DMS153 treated with DMSO at 0.1 percent for 48 hours (cell line): ENCODE measurements around the gene NDUFA11.
A peak's percentile ranks its signal among the peaks of the same experiment; 100 is the strongest.
"Not testable (repeated sequence)": the region's sequence is repeated elsewhere in the genome, so short reads cannot be mapped to it uniquely, and the experiment has no call there.

Experiments
- DNase-seq: peaks from one replicate; lab custom pipeline; 2025; ENCODE audit not compliant: unreplicated experiment; lab: John Stamatoyannopoulos, UW

Gene NDUFA11

GRCh38 chr19:5891572-5891937, 12.0 kb downstream of the NDUFA11 start:
- DNase-seq = no peak

DNA sequence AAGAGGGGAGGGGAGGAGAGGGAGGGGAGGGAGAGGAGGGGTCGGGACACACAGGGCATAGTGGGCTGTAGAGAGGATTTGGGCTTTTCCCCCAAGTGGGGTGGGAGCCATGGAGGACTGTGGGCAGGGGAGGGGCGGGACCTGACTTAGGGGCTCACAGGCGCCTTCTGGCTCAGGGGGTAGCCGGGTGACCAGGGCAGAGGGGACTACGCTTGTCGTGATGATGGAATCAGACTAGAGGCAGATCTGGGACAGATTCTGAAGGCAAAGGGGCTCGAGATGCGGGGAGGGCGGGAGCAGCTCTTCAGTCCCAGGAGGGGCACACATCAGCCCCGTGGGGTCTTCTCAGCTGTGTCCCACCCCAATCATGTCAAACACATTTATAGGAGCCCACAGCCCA, 13.5 kb downstream of the NDUFA11 start:
- DNase-seq = no peak

- DNase-seq = no peak
These were observed 14.2 kb downstream of the NDUFA11 start for GRCh38 chr19:5889288-5889971.

DNA sequence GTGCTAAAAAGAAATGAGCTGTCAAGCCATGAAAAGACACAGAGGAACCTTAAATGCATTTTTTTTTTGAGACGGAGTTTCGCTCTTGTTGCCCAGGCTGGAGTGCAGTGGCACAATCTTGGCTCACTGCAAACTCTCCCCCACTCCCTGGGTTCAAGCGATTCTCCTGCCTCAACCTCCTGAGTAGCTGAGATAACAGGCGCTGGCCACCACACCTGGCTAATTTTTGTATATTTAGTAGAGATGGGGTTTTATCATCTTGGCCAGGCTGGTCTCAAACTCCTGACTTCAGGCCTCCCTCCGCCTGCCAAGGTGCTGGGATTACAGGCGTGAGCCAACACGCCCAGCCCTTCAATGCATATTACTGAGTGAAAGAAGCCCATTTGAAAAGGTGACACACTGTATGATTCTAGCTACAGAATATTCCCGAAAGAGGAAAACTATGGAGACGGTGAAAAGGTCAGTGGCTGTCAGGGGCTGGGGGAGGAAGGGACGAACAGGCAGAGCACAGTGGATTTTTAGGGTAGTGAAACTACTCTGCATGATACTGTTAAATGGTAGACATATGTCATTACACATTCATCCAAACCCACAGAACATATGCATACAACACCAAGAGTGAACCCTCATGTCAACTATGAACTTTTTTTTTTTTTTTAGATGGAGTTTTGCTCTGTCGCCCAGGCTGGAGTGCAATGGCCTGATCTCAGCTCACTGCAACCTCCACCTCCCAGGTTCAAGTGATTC, 19.4 kb downstream of the NDUFA11 start:
- not testable (repeated sequence) for DNase-seq

GRCh38 chr19:5883157-5883873, 20.3 kb downstream of the NDUFA11 start:
- DNase-seq = not testable (repeated sequence)

DNA sequence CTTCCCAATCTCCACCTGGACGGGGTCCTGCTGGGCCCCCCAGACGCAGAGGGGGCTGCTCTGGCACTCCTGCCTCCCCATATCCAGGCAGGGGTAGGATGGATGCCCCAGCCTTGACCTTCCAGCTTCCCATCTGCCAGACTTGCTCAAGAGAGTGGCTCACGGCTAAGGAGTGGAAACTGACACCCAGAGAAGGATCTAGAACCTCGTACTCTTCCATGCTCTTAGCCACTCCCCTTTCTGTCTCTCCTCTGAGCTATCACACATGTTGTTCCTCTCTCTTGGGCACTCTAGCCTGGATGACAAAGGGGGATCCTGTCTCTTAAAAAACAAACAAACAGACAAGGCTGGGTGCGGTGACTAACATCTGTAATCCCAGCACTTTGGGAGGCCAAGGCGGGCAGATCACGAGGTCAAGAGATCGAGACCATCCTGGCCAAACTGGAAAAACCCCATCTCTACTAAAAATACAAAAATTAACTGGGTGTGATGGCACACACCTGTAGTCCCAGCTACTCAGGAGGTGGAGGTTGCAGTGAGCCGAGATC, 21.1 kb downstream of the NDUFA11 start:
- DNase-seq = no peak

- DNase-seq = peak; percentile 11
These were observed 21.9 kb downstream of the NDUFA11 start for GRCh38 chr19:5881543-5882299.

GRCh38 chr19:5880604-5881078, 22.9 kb downstream of the NDUFA11 start:
- DNase-seq = no peak

DNA sequence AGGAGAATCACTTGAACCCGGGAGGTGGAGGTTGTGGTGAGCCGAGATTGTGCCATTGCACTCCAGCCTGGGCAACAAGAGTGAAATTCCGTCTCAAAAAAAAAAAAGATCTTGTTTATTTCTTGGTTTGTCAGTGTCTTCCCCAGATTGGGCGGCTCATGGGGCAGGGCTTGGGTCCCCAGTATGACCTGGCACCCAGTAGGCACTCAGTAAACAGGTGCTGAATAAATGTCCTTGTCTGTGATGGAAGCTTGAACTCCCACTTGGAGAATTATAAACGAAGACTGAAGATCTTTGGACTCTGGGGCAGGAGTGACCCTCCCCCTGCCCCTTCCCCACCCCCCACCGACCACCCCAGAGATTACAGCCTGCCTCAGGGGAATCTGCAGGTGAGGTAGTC, 23.4 kb downstream of the NDUFA11 start:
- DNase-seq = no peak

DNA sequence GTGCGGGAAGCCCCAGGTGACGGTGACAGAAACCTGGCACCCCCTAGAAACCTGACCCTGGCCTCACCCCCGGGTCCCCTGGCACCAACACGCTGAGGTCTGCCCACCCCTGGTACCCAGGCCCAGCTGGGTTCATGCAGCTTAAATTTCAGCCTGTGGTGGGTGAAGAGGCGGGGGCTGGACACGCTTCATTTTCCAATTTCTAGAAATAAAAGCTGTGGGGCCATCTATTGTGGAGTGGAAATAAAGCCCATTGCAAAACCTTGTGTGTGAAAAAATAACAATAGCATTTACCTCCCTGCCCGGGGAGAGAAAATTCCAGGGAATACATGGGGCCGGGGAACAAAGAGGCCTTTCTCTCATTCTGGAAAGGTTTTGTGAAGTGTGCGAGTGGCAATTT, 25.7 kb downstream of the NDUFA11 start:
- DNase-seq = no peak

DNA sequence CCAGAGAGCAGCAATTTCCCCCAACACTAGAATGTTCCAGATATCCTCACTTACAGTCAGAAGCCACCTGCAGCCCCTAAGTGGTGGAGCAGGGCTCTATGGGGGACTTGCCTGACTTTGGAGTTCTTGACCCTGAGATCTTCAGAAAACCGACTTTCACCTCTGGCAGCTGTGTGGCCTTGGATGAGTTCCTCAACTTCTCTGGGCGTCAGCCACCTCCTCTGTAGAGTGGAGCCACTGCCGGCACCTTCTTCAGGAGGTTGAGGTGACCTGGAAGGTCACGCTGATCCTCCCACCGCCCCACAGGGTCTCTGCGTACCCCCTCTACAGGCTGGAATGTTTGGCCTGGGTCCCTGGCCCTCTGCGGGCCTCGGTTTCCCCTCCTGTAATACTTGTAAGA, 26.2 kb downstream of the NDUFA11 start:
- no peak for DNase-seq

- not testable (repeated sequence) for DNase-seq
These were observed 29.1 kb downstream of the NDUFA11 start for GRCh38 chr19:5874496-5874895.

- no peak for DNase-seq
These were observed 29.9 kb downstream of the NDUFA11 start for GRCh38 chr19:5873617-5874199.

DNA sequence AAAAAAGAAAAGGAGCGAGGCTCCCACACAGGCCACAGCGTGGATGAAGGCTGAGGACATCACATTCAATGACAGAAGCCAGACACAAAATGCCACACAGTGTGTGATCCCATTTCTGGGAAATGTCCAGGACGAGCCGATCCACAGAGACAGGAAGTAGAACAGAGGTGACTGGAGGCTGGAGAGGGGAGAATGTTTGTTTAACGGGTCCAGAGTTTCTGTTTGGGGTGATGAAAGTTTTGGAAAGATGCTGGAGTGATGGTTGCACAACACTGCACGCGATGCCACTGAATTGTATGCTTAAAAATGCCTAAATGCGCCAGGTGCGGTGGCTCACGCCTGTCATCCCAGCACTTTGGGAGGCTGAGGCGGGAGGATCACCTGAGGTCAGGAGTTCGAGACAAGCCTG, 32.6 kb downstream of the NDUFA11 start:
- DNase-seq = no peak

DNA sequence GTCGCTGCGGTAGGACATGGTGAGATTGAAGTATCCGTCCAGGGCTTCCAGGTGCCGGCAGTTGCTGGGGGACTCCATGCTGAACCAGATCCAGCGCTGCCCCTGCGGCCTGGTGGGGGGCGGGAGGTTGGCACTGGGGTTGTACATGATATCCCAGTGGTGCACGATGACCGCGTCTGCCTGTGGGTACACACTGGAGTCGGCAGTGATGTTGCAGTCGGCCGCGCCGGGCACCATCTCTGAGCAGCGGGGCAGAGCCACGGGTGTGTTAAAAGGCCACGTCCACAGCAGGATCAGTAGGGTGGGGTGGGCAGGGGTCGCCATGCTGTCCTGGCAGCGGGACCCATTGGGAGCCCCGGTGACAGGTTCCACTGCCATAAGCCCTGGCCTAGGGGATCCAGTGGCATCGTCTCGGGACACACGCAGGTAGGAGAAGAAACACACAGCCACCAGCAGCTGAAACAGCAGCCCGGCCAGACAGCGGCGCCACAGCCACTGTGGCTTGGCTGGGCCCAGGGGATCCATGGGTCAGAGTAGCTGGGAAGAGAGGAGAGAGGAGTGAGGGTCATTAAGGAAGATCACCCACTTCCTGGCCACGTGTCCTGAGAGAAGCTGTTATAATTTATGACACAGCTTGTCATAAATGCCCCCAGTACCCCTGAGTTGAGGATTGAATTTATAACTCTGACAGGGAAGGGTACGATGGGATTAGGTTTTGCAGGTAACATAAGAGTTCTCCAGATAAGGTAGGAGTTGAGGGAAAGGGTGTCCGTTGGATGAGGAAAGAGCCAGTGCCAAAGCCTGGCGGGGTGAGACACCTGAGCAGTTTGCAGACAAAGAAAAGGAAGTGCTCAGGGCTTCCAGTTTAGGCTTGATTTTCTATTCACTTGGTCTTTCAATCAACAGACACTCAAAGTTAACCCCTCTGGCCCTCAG, 36.1 kb downstream of the NDUFA11 start:
- DNase-seq = no peak

DNA sequence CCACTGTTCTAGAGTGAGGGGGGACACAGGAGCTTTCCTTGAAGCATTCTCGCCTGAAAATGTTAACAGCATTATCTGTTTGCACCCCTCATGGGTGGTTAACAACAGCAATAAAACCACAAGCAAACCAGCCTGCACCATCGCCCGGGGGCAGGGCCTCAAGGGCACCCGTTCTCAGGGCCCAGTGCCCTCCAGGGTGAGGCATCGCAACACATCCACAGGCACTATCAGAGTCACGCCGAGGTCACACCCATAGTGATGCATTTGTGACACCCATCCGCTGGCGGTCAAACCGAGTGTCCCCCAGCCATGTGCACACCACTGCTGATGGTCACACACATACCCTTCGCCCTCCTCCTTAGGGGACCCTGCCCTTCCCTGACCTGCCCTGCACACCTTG, 37.8 kb downstream of the NDUFA11 start:
- no peak for DNase-seq

- no peak for DNase-seq
These were observed 38.7 kb downstream of the NDUFA11 start for GRCh38 chr19:5864725-5865486.

DNA sequence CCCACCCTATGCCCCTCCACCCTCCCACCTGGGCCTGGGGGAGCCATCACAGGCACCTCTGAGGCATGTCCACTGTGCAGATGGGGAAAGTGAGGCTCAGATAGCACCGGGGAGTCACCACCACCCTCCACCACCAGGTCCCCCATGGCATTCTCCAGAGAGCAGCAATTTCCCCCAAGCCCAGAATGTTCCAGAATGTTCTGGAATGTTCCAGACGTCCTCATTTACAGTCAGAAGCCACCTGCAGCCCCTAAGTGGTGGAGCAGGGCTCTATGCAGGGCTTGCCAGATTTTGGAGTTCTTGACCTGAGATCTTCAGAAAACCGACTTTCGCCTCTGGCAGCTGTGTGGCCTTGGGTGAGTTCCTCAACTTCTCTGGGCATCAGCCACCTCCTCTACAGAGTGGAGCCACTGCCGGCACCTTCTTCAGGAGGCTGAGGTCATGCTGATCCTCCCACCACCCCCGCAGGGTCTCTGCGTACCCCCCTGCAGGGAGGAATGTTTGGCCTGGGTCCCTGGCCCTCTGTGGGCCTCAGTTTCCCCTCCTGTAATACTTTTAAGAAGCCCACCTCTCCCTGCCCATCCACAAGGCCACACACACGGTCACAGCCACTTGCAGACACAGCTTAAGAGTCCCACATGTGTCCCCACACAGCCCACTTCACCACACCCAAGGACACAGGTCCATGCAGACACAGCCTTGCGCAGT, 39.4 kb downstream of the NDUFA11 start:
- DNase-seq = no peak
